ENCODE results near the gene PAGE2. TPM values are rescaled to one million over a fixed set of nuclear protein-coding genes. Genes with fewer than 3 reads are reported as not detected.
"Not testable (repeated sequence)": the region's sequence is repeated elsewhere in the genome, so short reads cannot be mapped to it uniquely, and the experiment has no call there.

The PAGE2 gene
- not detected for total RNA-seq
- long read RNA-seq, donor 1: 0 reads
- long read RNA-seq, donor 2: 0 reads

GRCh38 chrX:55088795-55089489 is at the start of gene PAGE2:
PAGE2 (plus strand) TSS chrX:55089018; CDS start chrX:55090021, 1,003 bp downstream.
- intact Hi-C loops (cut with DNase I): no loop called here
- peak; percentile 66 for DNase-seq (ENCODE audit: low spot score)

- DNase-seq (ENCODE audit: low spot score): no peak
- intact Hi-C loops (cut with DNase I): no loop called here
Observed at GRCh38 chrX:55039471-55039870, 49.3 kb upstream of the PAGE2 start.

GRCh38 chrX:55041514-55041913 is 47.3 kb upstream of the PAGE2 start:
- intact Hi-C loops (cut with DNase I): no loop called here
- DNase-seq (ENCODE audit: low spot score): no peak

- DNase-seq (ENCODE audit: low spot score); intact Hi-C loops (cut with DNase I): not testable (repeated sequence)
Observed at GRCh38 chrX:55050599-55050998, 38.2 kb upstream of the PAGE2 start.

GRCh38 chrX:55056820-55057674 is 31.8 kb upstream of the PAGE2 start:
- intact Hi-C loops (cut with DNase I): no loop called here
- DNase-seq (ENCODE audit: low spot score): no peak

GRCh38 chrX:55057675-55058249 is 31.1 kb upstream of the PAGE2 start:
- intact Hi-C loops (cut with DNase I): no loop called here
- no peak for DNase-seq (ENCODE audit: low spot score)

- DNase-seq (ENCODE audit: low spot score); intact Hi-C loops (cut with DNase I): not testable (repeated sequence)
Observed at GRCh38 chrX:55067180-55067579, 21.6 kb upstream of the PAGE2 start.

GRCh38 chrX:55072286-55072685 is 16.5 kb upstream of the PAGE2 start:
- no peak for DNase-seq (ENCODE audit: low spot score)
- intact Hi-C loops (cut with DNase I): no loop called here

- DNase-seq (ENCODE audit: low spot score): peak; percentile 74
- intact Hi-C loops (cut with DNase I): loop anchor here in 1 of 2 donors (5.0 kb wide), 1 partner anchor 1123 kb away; no protein-coding TSS in a partner anchor
Observed at GRCh38 chrX:55074851-55075467, 13.9 kb upstream of the PAGE2 start, which contains the start of gene PAGE2B. PAGE2B (plus strand) TSS chrX:55075030; CDS start chrX:55076042, 1,012 bp downstream.

GRCh38 chrX:55098691-55099090 is 9.9 kb downstream of the PAGE2 start:
- intact Hi-C loops (cut with DNase I): no loop called here
- DNase-seq (ENCODE audit: low spot score): no peak

- no peak for DNase-seq (ENCODE audit: low spot score)
- intact Hi-C loops (cut with DNase I): no loop called here
Observed at GRCh38 chrX:55099162-55099561, 10.3 kb downstream of the PAGE2 start.

- intact Hi-C loops (cut with DNase I): no loop called here
- no peak for DNase-seq (ENCODE audit: low spot score)
Observed at GRCh38 chrX:55102754-55103153, 13.9 kb downstream of the PAGE2 start.

- intact Hi-C loops (cut with DNase I): no loop called here
Observed at GRCh38 chrX:55107262-55107661, 18.4 kb downstream of the PAGE2 start.

GRCh38 chrX:55107911-55108310 is 19.1 kb downstream of the PAGE2 start:
- intact Hi-C loops (cut with DNase I): no loop called here
- no peak for DNase-seq (ENCODE audit: low spot score)

More at GRCh38 chrX:55107262-55107661, 18.4 kb downstream of the PAGE2 start:
- DNase-seq (ENCODE audit: low spot score): no peak

GRCh38 chrX:55109306-55109705 is 20.5 kb downstream of the PAGE2 start:
- DNase-seq (ENCODE audit: low spot score): no peak
- intact Hi-C loops (cut with DNase I): no loop called here

- intact Hi-C loops (cut with DNase I): no loop called here
- no peak for DNase-seq (ENCODE audit: low spot score)
Observed at GRCh38 chrX:55111578-55112254, 22.9 kb downstream of the PAGE2 start.

- intact Hi-C loops (cut with DNase I); DNase-seq (ENCODE audit: low spot score): not testable (repeated sequence)
Observed at GRCh38 chrX:55116589-55116988, 27.8 kb downstream of the PAGE2 start.

GRCh38 chrX:55118574-55118973 is 29.8 kb downstream of the PAGE2 start:
- intact Hi-C loops (cut with DNase I): no loop called here
- no peak for DNase-seq (ENCODE audit: low spot score)

- intact Hi-C loops (cut with DNase I): no loop called here
- no peak for DNase-seq (ENCODE audit: low spot score)
Observed at GRCh38 chrX:55119271-55119670, 30.5 kb downstream of the PAGE2 start.

All from posterior vena cava (tissue), 2 donors.